Activated CD4-positive, alpha-beta T cell treated with anti-CD3 and anti-CD28 coated beads for 24 hours (primary cell): Measurements from ENCODE around the gene FMN1.

ENCODE experiments used
- DNase-seq, 2 donors: peaks; one replicate each; pipeline ENCODE4 v3.0.0-alpha.2; 2020; ENCODE audit warnings: low read depth in 2 of 2

Gene FMN1

DNA sequence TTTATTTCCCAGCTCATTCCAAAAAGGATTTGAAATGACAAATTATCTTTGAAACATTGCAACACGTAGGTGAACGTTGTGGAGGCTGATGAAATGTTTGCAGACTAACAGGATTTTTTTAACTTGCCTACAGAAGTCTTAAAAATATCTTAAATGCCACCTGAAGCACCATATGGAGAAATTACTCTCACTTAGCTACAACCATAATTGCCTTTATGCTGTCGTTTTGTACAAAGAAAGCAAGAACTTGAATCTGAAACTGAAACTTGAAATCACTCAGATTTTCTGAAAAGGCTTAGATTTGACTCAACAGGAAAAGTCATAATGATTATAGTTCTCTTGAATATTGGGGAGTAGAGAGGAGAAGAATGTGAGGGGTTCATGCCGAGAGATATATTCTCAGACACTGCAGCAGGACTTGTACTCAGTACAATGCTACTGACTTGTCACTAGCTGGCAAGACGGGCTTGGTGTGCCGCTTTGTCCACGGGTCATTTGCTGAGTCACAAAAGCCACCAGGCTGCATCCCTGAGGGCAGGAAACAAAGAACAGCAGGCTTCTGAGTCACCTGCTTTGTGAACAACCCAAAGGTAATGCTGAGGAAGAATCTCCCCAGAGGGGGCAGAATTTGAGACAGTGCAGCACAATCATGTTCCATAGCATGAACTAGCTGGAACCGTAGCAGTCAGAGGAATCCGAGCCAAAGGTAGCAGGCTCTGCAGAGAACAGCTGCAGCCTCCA, 7.1 kb upstream of the FMN1 start:
- DNase-seq, result peak; percentile 39 to 46

DNA sequence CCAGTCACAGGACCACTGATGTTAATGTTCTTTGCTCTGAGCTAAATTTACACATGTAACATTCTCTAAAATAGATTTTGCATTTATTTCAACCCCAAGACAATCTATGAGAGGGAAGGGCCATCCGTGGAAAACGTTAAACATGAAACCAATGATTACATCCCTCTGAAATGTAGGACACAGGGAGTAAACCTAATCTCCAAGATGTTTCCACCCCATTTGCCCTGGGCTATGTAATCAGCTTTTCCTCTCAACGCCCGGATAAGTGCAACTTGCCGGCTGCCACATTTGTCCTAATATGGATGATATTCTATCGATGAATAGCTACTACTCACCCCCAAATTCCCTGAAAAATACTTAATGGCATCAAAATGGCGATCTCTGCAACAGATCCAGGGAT, 6.4 kb upstream of the FMN1 start:
- DNase-seq, result no peak

DNA sequence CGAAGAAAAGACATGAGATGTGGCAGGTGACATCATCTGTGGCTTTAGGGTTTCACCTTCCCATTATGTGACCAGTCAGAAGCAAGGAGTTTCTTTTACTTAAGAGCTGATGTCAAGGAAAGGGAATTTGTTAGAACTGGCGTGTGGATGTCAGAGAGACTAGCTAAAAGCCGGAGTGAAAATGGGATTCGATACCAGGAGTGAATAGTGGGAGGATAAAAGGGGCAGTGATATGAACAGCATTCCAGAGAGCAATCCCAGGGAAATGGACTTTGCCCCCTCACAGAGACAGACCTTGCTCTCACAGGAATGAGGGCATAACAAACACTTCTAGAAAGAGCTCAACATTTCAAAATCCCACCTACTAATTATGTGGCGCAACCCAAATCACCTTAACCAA, 5.9 kb upstream of the FMN1 start:
- no peak for DNase-seq

DNA sequence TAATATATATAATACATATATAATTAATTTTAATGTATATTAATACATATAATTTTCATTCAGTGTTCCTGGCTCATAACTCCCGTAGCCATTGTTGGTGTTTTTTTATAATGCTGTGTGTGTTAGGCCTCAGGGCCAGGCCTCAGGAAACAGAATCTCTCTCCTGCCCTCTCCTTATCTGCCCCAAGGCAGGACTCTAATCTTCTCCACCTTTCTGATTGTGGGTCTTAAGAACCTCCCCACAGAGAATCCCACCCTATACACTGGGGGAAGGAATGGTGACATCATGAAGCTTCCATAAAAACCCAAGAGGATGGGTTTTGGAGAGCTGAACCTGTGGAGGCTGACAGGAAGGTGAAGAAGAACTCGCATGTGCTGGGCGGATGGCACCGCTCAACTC, 4.0 kb upstream of the FMN1 start:
- no peak for DNase-seq

DNA sequence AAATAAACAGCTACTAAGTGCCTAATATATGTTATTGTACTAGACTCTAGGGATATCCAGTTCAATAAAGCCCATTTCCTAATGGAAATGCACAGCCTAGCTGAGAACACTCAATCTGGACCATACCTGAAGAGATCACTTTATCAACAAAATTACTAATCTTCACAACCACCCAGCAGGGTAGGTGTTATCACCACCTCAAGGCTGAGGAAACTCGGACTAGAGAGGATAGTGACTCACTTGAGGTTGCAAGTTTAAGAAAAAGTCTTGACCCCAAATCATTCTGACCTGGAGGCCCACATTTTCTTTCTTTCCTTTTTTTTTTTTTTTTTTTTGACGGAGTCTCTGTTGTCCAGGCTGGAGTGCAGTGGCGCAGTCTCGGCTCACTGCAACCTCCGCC, 3.1 kb upstream of the FMN1 start:
- DNase-seq, result no peak

DNA sequence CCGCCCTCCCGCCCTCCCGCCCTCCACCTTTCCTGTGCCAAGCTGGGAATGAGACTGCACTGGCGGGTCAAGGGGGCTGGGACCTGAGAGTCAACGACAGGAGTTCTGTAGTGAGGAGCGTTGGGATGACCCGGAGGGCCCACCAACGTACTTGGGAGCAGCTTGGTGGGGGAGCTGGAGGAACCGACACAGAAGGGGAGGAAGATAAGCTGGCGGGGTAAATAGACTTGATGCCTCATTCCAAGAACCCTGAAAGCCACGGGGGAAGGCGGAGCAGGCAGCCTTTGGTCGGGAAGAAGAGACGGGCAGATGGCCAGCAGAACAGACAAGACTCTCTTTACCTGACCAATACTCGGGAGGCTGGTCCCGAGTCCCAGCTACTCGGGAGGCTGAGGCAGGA, 277 bp downstream of the FMN1 start:
- DNase-seq, result no peak

DNA sequence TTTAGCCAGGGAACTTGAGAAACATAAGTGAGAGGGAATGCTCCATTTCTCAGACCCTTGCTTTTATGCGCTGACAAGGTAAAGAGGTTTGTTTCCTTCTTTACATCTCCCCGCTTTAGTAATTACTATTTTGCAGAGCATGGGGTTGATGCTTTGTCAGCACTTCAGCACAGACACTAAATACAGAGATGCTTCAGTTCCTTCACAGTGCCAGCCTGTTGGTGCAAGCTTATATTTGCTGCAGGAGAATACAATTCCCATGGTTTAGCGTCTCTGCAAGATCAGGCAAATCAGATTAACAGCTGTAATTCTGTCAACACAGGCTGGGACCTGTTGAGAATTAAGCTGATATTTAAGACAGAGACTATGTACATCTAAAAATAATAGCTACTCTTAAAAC, 2.9 kb downstream of the FMN1 start:
- no peak for DNase-seq

DNA sequence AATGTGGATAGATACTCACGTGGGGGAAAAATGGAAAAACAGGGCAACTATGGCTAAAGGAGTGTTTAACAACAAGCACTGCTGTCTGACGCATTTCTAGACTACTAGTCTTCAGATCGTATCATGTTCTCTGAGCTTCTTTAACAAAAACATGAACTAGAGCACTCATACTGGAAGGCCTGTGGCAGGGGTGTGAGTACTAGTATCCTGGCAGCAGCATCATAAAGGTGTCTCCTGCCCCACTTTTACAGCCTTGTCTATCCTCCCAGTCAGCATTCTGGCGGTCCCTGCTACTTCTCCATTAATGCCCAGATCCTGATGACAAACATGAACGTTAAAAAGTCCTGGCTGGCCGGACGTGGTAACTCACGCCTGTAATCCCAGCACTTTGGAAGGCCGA, 4.0 kb downstream of the FMN1 start:
- no peak for DNase-seq

DNA sequence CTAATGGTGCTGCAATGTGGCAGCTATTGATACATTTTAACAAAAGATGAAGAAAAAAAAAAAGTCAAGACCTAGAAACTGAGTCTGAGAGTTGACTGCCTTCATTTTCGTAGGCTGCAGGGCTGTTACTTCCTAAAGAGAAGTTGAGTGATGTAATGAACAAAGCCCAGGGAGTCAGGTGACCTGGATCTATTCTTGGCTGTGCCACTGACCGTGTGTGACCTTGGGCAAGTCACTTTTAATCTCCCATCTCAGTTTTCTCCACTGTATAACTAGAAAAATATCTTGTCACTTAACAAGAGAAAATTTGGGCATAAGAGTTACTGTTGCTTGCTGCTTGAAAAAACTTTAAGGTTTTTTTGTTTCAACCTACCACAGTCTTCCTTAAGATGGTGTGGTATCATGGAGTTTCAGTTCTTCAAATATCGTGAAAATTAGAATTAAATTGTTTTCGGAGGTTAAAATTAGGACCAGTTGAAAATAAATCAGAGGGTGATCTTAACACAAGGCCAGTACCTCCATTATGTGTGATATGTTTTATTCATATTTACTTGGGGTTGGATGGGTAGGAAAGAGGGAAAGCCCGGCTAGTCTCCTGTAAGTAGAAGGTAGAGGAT, 5.8 kb downstream of the FMN1 start:
- no peak for DNase-seq

DNA sequence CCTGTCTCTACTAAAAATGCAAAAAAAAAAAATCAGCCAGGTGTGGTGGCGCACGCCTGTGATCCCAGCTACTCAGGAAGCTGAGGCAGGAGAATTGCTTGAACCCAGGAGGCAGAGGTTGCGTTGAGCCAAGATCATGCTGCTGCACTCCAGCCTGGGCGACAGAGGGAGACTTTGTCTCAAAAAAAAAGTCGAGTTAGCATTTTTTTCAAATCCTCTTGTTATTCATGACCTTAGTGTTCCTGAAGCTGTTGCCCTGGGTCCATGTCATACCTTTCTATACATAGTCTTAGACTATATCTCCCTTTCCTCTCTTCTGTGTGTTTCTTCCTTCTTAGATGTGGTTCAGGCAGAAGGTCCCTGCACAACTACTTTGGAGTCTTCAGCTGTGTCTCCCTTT, 6.4 kb downstream of the FMN1 start:
- no peak for DNase-seq

DNA sequence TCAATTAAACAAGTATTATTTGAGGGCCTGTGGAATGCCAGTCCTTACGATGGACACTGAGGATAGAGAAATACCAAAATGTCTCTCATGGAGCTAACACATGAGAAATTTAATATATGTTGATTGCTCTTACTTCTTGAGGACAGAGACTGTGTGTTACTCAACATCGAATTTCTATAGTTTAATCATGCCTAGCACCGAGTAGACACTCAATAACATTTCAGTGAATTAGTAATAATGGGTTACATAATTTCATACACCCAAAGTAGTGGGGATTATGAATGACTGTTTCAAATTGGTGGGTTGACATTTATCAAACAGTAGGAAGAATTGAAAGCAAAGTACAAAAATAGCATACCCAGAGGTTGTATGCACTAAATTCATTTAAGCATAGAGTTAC, 11.2 kb downstream of the FMN1 start:
- no peak for DNase-seq

DNA sequence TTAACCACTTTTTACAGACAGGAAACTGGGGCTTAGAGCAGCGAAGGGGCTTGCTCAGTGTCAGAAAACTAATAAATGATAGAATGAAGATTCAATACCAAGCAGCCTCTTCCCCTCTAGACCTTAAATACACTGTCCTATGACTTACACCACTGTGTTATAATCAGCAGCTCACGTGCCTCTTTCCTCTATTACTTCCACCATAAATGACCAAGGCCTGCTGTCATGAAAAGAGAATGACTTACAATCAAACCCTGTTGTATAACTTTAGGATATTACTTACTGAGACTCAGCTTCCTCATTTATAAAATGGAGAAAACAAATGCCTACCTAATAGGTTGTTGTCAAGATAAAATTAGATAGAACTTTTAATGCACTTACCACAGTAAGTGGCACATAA, 11.6 kb downstream of the FMN1 start:
- no peak for DNase-seq

DNA sequence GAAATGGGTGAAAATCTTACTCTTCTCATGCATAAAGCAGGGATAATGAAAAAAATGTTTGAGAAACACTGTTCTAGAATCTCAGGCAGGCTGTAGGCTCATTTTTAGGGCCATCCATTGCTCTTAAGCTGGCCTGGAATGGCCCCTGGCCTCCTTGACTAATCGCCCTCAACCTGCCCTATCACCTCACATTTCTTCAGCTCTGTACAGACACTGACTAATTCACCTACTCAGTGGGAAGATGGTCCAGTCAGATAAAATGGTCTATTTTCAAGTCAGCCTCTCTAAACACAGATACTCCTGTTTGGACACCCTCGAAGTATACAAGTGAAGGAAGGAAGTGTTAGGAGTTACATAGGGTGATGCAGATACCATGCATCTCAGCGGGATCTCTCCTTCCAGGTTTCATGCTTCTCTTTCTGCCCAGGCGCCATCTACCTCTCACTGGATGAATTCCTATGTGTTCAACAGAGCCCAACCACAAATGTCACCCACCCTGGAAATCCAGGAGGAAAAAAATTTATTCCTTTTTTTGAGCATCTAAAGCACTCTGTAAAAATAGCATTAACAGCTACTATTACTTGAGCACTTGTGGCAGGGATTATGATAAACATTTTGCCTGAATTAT, 12.1 kb downstream of the FMN1 start:
- DNase-seq, result no peak

DNA sequence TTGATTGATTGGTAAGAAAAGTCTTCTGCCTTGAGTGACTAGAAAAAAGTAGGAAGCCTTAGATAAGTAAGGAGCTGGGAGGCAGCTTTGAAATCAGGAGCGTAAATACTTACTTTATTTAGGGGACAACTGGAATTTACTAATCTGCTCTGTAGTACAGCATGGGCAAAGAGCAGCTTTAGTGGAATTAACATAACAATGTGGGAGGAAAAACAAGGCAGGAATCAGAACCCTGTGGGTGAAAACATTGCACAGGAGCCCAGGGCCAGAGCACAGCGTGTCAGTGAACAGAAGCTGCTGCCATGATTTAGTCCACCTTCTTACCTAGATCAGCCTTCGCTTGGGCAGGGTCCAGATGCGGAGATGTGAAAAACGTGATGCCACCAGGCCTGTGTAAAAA, 14.6 kb downstream of the FMN1 start:
- no peak for DNase-seq

DNA sequence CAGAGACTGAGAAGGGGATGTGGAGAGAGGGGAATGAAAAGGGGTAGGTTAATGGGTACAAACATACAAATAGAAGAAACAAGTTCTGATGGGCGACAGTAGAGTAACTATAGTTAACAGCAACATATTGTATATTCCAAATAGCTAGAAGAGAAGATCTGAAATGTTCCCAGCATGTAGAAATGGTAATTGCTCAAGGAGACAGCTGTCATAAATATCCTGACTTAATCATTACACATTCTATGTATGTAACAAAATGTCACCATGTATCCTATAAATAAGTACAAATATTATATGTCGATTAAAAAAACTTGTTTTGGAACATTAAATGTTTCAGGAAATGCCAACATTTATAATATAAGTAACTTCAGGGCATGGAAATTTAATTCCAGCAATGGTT, 23.3 kb downstream of the FMN1 start:
- no peak for DNase-seq

DNA sequence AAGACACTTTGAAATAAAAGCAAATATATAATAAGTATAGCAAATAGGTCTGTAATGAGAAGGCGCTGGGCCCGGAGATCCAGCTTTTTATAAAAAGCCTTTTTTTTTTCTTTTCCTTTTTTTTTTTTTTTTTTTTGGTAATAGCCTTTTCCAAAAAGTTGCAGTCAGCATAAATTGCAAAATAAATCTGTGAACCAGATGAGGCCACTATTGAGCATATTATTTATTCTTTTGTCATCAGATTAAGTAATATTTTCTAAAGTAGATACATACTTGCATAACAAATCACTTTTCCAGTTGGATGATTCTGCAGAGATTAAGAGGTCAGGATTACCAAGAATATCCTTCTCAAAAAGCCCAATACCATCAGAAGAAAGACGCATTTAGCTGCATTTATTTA, 24.9 kb downstream of the FMN1 start:
- no peak for DNase-seq

DNA sequence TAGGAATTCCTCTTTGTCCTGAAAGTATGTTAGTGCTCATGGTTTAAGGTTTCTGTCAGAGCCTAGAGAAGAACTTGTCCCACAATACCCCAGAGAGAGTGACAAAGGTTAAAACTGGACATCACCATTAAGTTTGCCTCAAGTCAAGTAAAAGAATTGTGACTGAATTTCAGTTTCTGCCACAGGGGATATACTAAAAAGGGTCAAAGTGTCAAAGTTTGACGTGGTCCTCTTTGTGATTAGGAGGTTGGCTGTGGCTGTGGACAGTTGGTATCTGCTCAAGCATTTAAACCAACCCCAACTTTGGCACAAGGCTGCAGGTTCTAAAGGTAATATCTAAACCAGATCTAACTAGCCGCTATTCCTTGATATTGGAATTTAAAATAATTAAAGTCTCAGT, 26.1 kb downstream of the FMN1 start:
- no peak for DNase-seq

DNA sequence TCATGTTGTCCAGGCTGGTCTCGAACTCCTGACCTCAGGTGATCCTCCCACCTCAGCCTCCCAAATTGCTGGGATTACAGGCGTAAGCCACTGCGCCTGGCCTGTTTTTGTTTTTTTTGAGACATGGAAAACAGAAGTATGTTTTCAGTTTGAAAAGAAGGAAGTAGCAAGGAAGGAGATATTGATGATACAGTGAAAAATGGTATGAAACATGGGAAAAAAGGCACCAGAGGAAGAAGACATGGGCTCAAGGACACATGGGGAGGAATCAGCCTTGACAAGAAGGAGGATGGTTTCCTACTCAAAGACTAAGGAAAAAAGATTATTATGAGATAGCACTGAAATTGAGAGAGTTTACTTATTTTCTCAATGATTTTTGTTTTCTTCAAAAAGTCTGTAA, 30.7 kb downstream of the FMN1 start:
- no peak for DNase-seq

DNA sequence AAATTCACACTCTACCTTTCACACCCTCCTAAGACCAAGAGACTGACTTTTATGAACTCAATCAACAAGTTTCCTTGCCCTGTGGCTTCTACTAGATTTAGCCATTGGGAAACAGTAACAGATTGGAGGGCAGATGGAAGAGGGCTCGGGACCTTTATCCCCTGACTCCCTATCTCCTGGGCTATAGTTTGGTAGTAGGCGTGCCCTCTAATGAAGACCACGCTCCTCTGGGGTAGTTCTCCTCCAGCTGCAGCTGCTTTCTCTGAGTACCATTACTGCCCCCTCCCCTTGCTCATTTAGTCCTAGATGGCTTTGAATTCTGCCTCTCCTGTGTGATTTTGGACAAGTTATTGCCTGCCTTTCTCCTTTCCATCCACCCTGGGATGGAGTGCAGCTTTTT, 33.3 kb downstream of the FMN1 start:
- DNase-seq, result no peak

DNA sequence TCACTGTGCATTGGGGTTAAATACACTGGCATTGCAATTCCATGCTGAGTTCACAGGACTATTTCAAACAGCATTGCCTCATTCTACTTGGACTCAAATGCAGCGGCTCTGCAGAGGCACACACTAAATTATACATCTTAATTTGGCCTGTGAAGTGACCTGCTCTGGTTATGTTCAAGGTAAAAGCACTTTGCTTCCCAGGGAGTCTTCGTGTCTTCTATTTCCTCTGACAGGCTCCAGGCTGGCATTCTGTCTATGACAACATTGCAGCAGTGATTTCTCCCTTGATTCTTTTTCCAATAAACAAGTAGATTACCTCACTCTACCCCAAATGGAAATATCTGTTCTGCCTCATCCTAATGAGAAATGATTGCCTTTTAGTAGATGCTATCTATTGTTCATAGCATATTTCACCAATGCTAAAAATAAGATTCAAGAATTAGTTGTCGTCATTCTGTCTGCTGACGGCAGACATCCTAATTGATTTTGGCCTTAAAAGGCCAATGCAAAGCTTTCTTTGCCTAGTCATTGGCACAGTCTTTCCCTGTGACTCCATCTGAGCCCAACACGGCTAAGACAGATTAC, 33.8 kb downstream of the FMN1 start:
- DNase-seq, result no peak

DNA sequence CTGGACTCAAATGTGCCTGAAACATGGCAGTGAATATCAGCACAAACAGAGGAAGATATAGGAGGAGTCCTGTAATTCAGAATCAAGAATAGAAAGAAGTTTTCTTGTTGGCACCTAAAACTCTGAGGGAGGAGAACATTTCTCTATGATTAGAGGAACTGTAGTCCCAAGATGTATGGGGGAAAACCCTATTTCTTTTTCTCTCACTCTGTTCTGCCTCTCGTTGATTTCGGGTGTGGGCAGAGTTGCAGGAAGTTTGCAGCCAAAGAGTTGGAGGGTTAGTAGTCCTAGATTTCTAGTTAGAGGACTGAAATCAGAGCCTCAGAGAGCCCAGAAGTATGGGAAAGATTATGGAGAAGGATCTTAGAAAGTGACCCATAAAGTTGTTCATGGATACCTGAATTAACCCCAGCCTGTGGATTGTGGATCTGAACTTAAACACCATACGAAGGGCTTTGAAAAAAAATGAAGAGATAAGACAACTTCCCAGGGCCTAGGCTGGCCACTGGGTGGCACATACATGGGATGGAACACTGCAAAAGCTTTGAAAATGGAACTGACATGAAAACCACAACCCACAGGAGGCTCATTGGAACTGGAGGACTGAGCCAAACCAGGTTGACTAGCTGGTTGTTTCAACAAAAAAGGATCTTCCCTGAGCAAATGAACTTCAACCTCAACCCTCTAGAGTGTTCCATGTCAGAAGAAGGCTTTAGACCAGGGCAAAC, 34.6 kb downstream of the FMN1 start:
- no peak for DNase-seq

DNA sequence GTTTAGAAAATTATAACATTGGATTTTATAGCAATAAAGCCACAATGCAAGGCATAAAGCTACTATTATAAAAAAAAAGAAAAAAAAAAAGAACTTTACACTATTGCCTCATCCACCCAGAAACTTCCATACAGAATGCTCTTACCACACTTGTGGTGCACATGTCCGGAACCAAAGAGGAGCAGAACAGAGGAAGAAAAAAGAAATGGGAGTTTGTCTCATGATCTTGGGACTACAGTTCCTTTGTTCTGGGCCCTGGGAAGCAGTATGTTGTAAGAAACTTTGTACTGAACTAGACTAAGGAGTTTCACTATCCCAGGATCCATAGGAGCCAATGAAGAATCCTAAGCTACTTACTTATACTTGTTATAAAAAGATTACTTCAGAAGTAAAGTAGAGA, 36.1 kb downstream of the FMN1 start:
- no peak for DNase-seq
